A549 (cell line): ENCODE measurements around the gene ANKMY2. TPM values are rescaled to one million over a fixed set of nuclear protein-coding genes. Genes with fewer than 3 reads are reported as not detected.

Experiments
- ATAC-seq, 2 experiments: fragments of 200-7000 bp in 1 of 2; fragments of >200 bp in 1 of 2; cut with Nextera tagmentation in 1 of 2; cut with Tn5 transposase in 1 of 2; 3 replicates each; pipeline versions ENCODE4 v1.8.0 to v1.9.1; 2018 to 2020; ENCODE audit warnings: mild to moderate bottlenecking in 1 of 2, moderate library complexity in 1 of 2
- CTCF ChIA-PET: fragments of 300-600 bp; sonication (Branson Sonifier 250); formaldehyde crosslinking; extraction: SDS; loops from one replicate; lab custom pipeline; 2021; ENCODE audit warnings: antibody characterized with exemption, inconsistent platforms; lab: Yijun Ruan, JAX
- POLR2A ChIA-PET: fragments of 350-600 bp; formaldehyde crosslinking; extraction: SDS; loops from one replicate; lab custom pipeline; 2021; ENCODE audit warnings: antibody characterized with exemption, inconsistent platforms; lab: Yijun Ruan, JAX
- DNase-seq, 2 experiments: peaks; one replicate each; pipeline versions ENCODE4 v3.0.0 to v3.0.0-alpha.2; 2011 to 2016; ENCODE audit warnings: low read depth in 1 of 2, low spot score in 1 of 2
- FAIRE-seq: peaks from 2 replicates; lab custom pipeline; 2011; peaks lifted over from hg19 to GRCh38; lab: Jason Lieb, UNC
- H3K27ac ChIP-seq, 2 experiments: fragments of >200 bp; sonication (Bioruptor Twin); formaldehyde crosslinking; 3 replicates each; pipeline ENCODE4 v1.5.1; 2016 to 2017
- H3K4me1 ChIP-seq: fragments of >200 bp; sonication (Bioruptor Twin); formaldehyde crosslinking; 3 replicates; pipeline ENCODE4 v1.6.1; 2016
- H3K4me2 ChIP-seq: fragments of >200 bp; sonication (Bioruptor Twin); formaldehyde crosslinking; 3 replicates; pipeline ENCODE4 v1.6.1; 2016
- H3K4me3 ChIP-seq: fragments of >200 bp; sonication (Bioruptor Twin); formaldehyde crosslinking; 3 replicates; pipeline ENCODE4 v1.5.1; 2016
- H3K9me3 ChIP-seq: fragments of >200 bp; sonication (Bioruptor Twin); formaldehyde crosslinking; 3 replicates; pipeline ENCODE4 v1.6.1; 2016
- BHLHE40 ChIP-seq: IDR thresholded peaks from 2 replicates; pipeline ENCODE4 v1.6.1; 2012; ENCODE audit warnings: low read depth, low read length, inconsistent platforms
- CBX8 ChIP-seq: fragments of 200-600 bp; sonication (generic); IDR thresholded peaks from 2 replicates; pipeline ENCODE4 v1.6.1; 2016
- EHMT2 ChIP-seq: fragments of 200-600 bp; sonication (generic); IDR thresholded peaks from 2 replicates; pipeline ENCODE4 v1.6.1; 2016; ENCODE audit warnings: antibody characterized with exemption, low read depth, mild to moderate bottlenecking, moderate library complexity
- ESRRA ChIP-seq: fragments of 150-350 bp; IDR thresholded peaks from 2 replicates; pipeline ENCODE4 v1.6.1; 2014; ENCODE audit warnings: mild to moderate bottlenecking, low read length, borderline replicate concordance
- FOSL2 ChIP-seq, 2 experiments: fragments of 450-650 bp in 1 of 2; fragments of >200 bp in 1 of 2; sonication (Bioruptor Twin) in 1 of 2; formaldehyde crosslinking; IDR thresholded peaks; 2 replicates each; pipeline versions ENCODE4 v1.5.0 to v1.6.1; 2016 to 2020; ENCODE audit warnings: mild to moderate bottlenecking in 1 of 2, moderate library complexity in 1 of 2
- GATA3 ChIP-seq: IDR thresholded peaks from 2 replicates; pipeline ENCODE4 v1.6.1; 2012; ENCODE audit warnings: borderline replicate concordance
- HOXA7 ChIP-seq: fragments of 250-450 bp; sonication (Bioruptor Pico); IDR thresholded peaks from 2 replicates; pipeline ENCODE4 v1.5.0; 2020; ENCODE audit warnings: mild to moderate bottlenecking, moderate library complexity
- HOXB5 ChIP-seq: fragments of 250-450 bp; sonication (Bioruptor Pico); IDR thresholded peaks from 2 replicates; pipeline ENCODE4 v1.5.0; 2020; ENCODE audit warnings: mild to moderate bottlenecking, moderate library complexity
- NFE2L2 ChIP-seq: fragments of 150-350 bp; conservative IDR thresholded peaks from 2 replicates; pipeline ENCODE4 v1.6.1; 2014; ENCODE audit warnings: low read length
- NPAS2 ChIP-seq: fragments of 250-450 bp; sonication (Bioruptor Pico); IDR thresholded peaks from 2 replicates; pipeline ENCODE4 v1.8.0; 2022; ENCODE audit warnings: mild to moderate bottlenecking, moderate library complexity, borderline replicate concordance
- NR3C1 ChIP-seq: fragments of >200 bp; sonication (Bioruptor Twin); formaldehyde crosslinking; IDR thresholded peaks from 3 replicates; pipeline ENCODE4 v1.6.1; 2017
- PHF8 ChIP-seq: fragments of 200-600 bp; sonication (generic); IDR thresholded peaks from 2 replicates; pipeline ENCODE4 v1.6.1; 2016; ENCODE audit warnings: low read depth, mild to moderate bottlenecking, antibody characterized with exemption, moderate library complexity, borderline replicate concordance
- POLR2A ChIP-seq: IDR thresholded peaks from 2 replicates; pipeline ENCODE4 v1.6.1; 2012; ENCODE audit warnings: mild to moderate bottlenecking, low read length
- RAD21 ChIP-seq, 2 experiments: fragments of >200 bp in 1 of 2; sonication (Bioruptor Twin) in 1 of 2; formaldehyde crosslinking in 1 of 2; IDR thresholded peaks in 1 of 2; conservative IDR thresholded peaks in 1 of 2; 2 replicates in 1 of 2; 3 replicates in 1 of 2; pipeline ENCODE4 v1.6.1; 2012 to 2018; ENCODE audit warnings: inconsistent platforms in 1 of 2
- RCOR1 ChIP-seq: fragments of 150-350 bp; IDR thresholded peaks from 2 replicates; pipeline ENCODE4 v1.6.1; 2014; ENCODE audit warnings: antibody characterized with exemption, low read length, low read depth
- RFX5 ChIP-seq: fragments of 450-650 bp; IDR thresholded peaks from 2 replicates; pipeline ENCODE4 v1.7.1; 2014; ENCODE audit warnings: antibody characterized with exemption, mild to moderate bottlenecking, moderate library complexity
- SREBF2 ChIP-seq: fragments of 450-650 bp; IDR thresholded peaks from 2 replicates; pipeline ENCODE4 v1.6.1; 2014; ENCODE audit warnings: mild to moderate bottlenecking, moderate library complexity
- TFCP2L1 ChIP-seq: fragments of 250-450 bp; sonication (Bioruptor Pico); IDR thresholded peaks from 2 replicates; pipeline ENCODE4 v1.5.0; 2021; ENCODE audit warnings: mild to moderate bottlenecking
- TP53 ChIP-seq: fragments of 250-450 bp; sonication (Bioruptor Pico); IDR thresholded peaks from 2 replicates; pipeline ENCODE4 v1.5.0; 2021; ENCODE audit warnings: mild to moderate bottlenecking, moderate library complexity
- WGBS: methylation state at CpG from one replicate; pipeline ENCODE4 v1.1.6; 2017; ENCODE audit errors: missing lambda C conversion rate; 5-methylcytosine and 5-hydroxymethylcytosine counted together
- polyA plus RNA-seq, 4 experiments: library from polyadenylated mRNA; depleted of rRNA in 3 of 4; stranded (reverse); fragments of >200 nt; fragmentation: RNase III in 1 of 4; extraction: RNeasy Plus Mini Kit Qiagen cat#74134 plus additional on column Dnase treatment in 1 of 4; gene quantifications; 2 replicates in 3 of 4; 3 replicates in 1 of 4; pipeline ENCODE4 v1.2.3, GENCODE V29; 2011 to 2017
- TF ChIP-seq, protein P1 (sequence below): fragments of 250-450 bp; sonication (Bioruptor Pico); IDR thresholded peaks from 2 replicates; pipeline ENCODE4 v1.5.0; 2020; ENCODE audit warnings: low read depth, mild to moderate bottlenecking, moderate library complexity
- TF ChIP-seq, protein P2 (sequence below): fragments of 200-600 bp; sonication (generic); IDR thresholded peaks from 2 replicates; pipeline ENCODE4 v1.6.1; 2016; ENCODE audit warnings: antibody characterized with exemption, mild to moderate bottlenecking, moderate library complexity

Gene ANKMY2
- polyA plus RNA-seq, 2 of the 4 experiments (the other 2 are of a cell fraction) = 15.3 to 26.1 TPM

DNA sequence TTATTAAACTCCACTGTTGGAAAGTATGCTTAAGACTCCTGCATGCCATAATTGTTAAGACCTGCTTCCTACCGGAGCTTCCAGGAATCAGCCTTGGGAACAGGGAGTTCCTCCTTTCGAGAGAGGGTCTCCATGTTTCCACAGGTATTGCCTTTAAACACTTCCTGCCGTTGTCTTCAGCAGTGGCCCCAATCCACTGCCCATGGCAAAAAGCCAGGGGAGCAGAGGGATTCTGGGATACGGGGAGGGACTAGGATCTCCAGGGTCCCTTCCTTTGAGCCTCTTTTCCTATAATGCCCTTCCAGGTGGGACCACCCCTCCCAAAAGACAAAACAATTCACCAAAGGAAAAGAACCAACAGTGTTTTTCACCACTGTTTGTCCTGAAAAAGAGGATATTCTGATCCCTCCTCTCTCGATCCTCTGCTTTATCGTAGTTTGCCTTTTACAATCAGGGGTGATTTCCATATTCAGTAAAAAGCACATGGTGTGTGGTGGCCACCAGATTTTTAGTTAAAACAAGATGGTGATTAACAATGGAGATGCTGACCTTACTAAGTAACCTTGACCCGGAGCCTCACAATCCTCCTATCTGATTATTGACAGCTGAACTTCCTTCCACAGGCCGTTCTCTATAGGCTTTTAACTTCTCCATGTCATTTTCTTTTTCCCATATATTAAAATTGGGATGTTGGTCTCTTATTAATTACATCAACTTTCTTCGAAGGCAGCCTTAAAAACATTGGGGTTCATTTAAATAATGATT, 82.9 kb downstream of the ANKMY2 start (continued):
- TF ChIP-seq HOXA7 (CRISPR knock-in tag) (no peak), RFX5 (no peak), NPAS2 (no peak)

DNA sequence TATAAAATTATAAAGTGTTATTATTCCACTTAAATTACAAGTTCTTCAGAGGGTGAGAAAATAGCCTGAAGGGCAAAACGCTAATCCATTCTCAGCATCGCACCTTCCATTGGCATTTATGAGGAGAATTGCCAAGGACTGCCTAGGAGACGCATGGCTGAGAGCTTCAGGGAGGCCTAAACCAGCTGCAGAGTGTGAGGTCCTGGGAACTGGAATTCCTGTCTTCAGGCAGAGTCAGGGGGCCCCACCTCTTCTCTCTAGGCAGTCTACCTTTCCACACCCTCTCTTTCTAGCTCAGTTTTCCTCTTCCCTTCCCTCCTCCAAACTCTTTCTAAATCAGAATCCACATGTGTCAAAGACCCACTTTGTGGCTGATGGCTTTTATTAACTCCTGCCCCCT, 83.6 kb downstream of the ANKMY2 start:
- no peaks in the 10 kb centered on the region for H3K4me1 ChIP-seq
- ChIA-PET POLR2A (no interaction called here), CTCF (interaction anchor here (0.7 to 7.7 kb wide), 3 partner anchors 14 to 484 kb away, joined by 3 to 145 read pairs (median 5); no protein-coding TSS in a partner anchor)
- H3K27ac ChIP-seq = no peak overlapping the region
- no peak for DNase-seq
- H3K4me3 ChIP-seq = no peak overlapping the region
- TF ChIP-seq RAD21 (conservative IDR thresholded peaks at IDR 0.05 in 1 of 2, IDR thresholded peaks at IDR 0.05 in 1 of 2) = no peak
- no peak for TF ChIP-seq HOXB5 (CRISPR knock-in tag)
- TF ChIP-seq NFE2L2 = no peak
- no peak for TF ChIP-seq NPAS2
- TF ChIP-seq, protein P1, sequence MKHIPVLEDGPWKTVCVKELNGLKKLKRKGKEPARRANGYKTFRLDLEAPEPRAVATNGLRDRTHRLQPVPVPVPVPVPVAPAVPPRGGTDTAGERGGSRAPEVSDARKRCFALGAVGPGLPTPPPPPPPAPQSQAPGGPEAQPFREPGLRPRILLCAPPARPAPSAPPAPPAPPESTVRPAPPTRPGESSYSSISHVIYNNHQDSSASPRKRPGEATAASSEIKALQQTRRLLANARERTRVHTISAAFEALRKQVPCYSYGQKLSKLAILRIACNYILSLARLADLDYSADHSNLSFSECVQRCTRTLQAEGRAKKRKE (CRISPR knock-in tag) = no peak
- TF ChIP-seq POLR2A = no peak
- no peak for TF ChIP-seq FOSL2 (IDR thresholded peaks at IDR 0.05)
- no peak for TF ChIP-seq FOSL2 (CRISPR knock-in tag; IDR thresholded peaks at IDR 0.05)
- no peak for TF ChIP-seq BHLHE40
- TF ChIP-seq NR3C1 = no peak
- TF ChIP-seq SREBF2 = no peak
- TF ChIP-seq HOXA7 (CRISPR knock-in tag) = no peak
- no peak for TF ChIP-seq CBX8
- no peak for TF ChIP-seq GATA3
- TF ChIP-seq TFCP2L1 (CRISPR knock-in tag) = no peak
- TF ChIP-seq TP53 = no peak
- no peak for TF ChIP-seq ESRRA
- no peak for TF ChIP-seq EHMT2
- TF ChIP-seq RCOR1 = no peak
- TF ChIP-seq, protein P2, sequence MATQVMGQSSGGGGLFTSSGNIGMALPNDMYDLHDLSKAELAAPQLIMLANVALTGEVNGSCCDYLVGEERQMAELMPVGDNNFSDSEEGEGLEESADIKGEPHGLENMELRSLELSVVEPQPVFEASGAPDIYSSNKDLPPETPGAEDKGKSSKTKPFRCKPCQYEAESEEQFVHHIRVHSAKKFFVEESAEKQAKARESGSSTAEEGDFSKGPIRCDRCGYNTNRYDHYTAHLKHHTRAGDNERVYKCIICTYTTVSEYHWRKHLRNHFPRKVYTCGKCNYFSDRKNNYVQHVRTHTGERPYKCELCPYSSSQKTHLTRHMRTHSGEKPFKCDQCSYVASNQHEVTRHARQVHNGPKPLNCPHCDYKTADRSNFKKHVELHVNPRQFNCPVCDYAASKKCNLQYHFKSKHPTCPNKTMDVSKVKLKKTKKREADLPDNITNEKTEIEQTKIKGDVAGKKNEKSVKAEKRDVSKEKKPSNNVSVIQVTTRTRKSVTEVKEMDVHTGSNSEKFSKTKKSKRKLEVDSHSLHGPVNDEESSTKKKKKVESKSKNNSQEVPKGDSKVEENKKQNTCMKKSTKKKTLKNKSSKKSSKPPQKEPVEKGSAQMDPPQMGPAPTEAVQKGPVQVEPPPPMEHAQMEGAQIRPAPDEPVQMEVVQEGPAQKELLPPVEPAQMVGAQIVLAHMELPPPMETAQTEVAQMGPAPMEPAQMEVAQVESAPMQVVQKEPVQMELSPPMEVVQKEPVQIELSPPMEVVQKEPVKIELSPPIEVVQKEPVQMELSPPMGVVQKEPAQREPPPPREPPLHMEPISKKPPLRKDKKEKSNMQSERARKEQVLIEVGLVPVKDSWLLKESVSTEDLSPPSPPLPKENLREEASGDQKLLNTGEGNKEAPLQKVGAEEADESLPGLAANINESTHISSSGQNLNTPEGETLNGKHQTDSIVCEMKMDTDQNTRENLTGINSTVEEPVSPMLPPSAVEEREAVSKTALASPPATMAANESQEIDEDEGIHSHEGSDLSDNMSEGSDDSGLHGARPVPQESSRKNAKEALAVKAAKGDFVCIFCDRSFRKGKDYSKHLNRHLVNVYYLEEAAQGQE = no peak
- TF ChIP-seq PHF8 = no peak
- TF ChIP-seq, all 56 proteins: peak for 0
- Histone ChIP-seq H3K4me2 (no peak overlapping the region), H3K9me3 (no peaks in the 10 kb centered on the region)
- no peak for FAIRE-seq
- 85% methylated on average over 3 of the region's 3 CpGs for WGBS
- no peak for ATAC-seq
